AG09309 (cell line): ENCODE data around the gene ADK.

Source experiments
- DNase-seq: peaks from one replicate; pipeline ENCODE4 v3.0.0-alpha.2; 2010; ENCODE audit warnings: low read depth
- H3K4me3 ChIP-seq: 2 replicates; pipeline ENCODE4 v1.5.1; 2011; ENCODE audit warnings: mild to moderate bottlenecking, low read depth, low read length, moderate library complexity; ENCODE audit not compliant: control insufficient read depth
- CTCF ChIP-seq: IDR thresholded peaks from 2 replicates; pipeline ENCODE4 v1.5.1; 2011; ENCODE audit warnings: mild to moderate bottlenecking, low read depth, low read length, inconsistent platforms; ENCODE audit not compliant: insufficient read depth, control insufficient read depth; ENCODE audit errors: missing control alignments

ADK gene

GRCh38 chr10:74379474-74379873 lies 228.5 kb downstream of the ADK start:
- no peak overlapping the region for H3K4me3 ChIP-seq
- no peak for DNase-seq
- TF ChIP-seq CTCF = no peak

DNA sequence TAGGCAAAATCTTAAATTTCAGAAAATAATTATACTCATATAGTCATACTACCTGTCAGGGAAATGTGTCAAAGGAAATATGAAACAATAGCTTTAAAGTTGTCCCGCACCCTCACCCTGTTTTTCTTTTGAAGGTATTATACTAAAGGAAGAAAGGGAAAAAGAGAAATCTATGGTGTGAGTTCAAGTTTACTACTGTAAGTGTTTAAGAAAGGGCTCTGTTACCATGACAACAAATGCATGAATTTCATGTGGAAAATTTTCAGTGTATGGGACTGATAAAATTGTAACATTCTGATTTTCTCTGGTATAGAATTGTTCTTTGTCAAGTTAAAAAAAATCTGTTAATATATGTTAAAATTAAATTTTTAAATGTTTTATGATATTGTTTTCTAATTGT lies 229.8 kb downstream of the ADK start:
- DNase-seq = no peak
- H3K4me3 ChIP-seq = no peak overlapping the region
- TF ChIP-seq CTCF = no peak

DNA sequence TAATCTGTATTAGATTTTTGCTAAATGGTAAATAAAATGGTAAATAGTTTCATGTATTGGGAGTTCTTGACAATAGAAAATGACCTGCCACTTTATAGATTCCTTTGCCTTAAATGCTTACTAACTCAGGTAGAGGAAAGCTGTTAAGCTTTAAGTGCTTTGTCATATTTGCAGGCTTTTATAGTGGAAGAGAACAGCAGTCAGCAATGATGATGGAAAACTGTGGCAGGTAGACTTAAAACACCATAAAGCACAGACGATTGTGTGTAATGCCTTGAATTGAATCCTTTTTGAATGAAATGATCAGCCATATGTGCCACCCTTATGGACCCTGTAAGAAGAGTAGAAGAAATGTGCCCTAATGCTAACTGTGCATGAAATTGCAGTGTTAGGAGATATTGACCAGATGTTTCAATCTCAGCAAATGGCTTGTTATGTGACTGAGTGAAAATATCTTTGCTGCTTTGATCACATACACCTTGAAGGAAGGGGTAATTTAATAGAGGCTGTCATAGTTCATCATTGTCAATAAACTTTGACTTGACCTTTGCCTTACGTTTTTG lies 230.4 kb downstream of the ADK start:
- H3K4me3 ChIP-seq = no peak overlapping the region
- no peak for TF ChIP-seq CTCF
- DNase-seq = no peak

DNA sequence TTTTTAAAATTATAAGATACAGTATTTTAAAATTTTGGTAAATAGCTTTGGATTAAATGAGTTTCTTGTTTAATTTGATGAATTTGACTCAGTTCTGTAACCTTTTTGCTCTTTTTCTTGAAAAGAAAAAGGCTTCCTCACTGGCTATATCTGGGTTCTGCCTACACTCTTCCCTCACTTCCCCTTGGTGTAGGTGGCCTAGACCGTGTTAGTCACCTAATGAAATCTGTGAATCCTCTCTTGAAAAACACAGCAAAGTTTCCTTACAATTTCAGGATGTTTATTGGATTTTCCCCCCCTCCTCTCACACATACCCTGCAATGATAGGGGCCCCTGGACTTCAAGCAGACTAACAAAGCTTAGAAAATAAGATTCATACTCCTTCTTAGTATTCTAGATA lies 231.6 kb downstream of the ADK start:
- no peak for TF ChIP-seq CTCF
- H3K4me3 ChIP-seq = no peak overlapping the region
- no peak for DNase-seq

- TF ChIP-seq CTCF = no peak
- no peak for DNase-seq
- no peak overlapping the region for H3K4me3 ChIP-seq
Observed at GRCh38 chr10:74383642-74384041, 232.6 kb downstream of the ADK start.

DNA sequence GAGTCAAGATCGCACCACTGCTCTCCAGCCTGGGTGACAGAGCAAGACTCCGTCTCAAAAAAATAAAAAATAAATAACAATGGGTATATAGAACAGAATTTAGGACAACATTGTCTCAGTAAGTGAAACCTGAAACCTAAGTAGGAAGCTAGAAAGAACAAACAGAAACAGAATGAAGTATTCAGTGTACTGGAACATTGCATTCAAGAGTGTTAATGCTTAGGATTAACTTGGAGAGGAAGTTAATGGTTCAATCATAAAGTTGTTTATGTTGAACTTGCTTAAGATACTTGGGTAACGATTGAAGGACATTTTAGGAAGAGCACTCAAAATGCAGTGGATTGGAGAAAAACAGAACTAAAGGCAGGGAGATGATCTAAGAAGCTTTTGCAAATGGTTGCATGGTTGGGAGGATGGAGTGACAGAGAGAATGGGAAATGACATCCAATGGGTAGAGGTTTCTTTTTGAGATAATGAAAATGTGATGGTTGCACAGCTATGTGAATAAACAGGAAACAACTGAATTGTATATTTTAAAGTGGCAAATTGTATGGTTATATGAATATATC lies 233.7 kb downstream of the ADK start:
- H3K4me3 ChIP-seq = no peak overlapping the region
- no peak for DNase-seq
- TF ChIP-seq CTCF = no peak

DNA sequence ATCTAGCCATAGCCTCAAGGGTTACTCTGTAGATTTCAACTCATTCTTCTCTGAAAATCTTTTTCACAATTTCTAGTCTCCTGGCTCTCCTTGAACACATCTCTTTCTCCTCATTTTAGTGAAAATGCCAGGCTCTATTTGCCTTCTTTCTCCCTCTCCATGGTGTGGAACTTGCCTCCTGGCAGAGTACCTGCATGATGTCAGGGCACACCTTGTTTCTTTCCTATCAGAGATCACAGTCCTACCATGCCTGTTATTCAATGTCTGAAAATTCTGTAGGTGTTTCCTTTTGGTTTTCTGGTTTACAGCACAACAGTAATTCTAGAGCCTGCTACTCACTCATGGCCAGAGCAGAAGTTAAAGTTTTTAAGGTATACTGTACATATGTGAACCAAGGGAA lies 237.8 kb downstream of the ADK start:
- H3K4me3 ChIP-seq = no peak overlapping the region
- no peak for TF ChIP-seq CTCF
- no peak for DNase-seq
